ENCODE measurements around the gene POLRMT. TPM values are rescaled to one million over a fixed set of nuclear protein-coding genes. Genes with fewer than 3 reads are reported as not detected.

POLRMT gene
- total RNA-seq, 1 experiment from 2014 or later: 139 TPM

- no peak for TF ChIP-seq FOXJ3 (CRISPR knock-in tag; IDR thresholded peaks at IDR 0.05; ENCODE audit: borderline replicate concordance)
- no peak for TF ChIP-seq NR1H2 (CRISPR knock-in tag; IDR thresholded peaks at IDR 0.05)
- no peak for TF ChIP-seq STAT6 (CRISPR knock-in tag; conservative IDR thresholded peaks at IDR 0.05; ENCODE audit: low read depth)
- TF ChIP-seq AR (CRISPR knock-in tag; IDR thresholded peaks at IDR 0.05): no peak
- TF ChIP-seq CDX4 (CRISPR knock-in tag; IDR thresholded peaks at IDR 0.05; ENCODE audit: borderline replicate concordance): no peak
- no peak for TF ChIP-seq MYBL2 (CRISPR knock-in tag; IDR thresholded peaks at IDR 0.05)
- TF ChIP-seq KAT7 (CRISPR knock-in tag; IDR thresholded peaks at IDR 0.05; ENCODE audit: borderline replicate concordance): no peak
- TF ChIP-seq ATF3 (CRISPR knock-in tag; conservative IDR thresholded peaks at IDR 0.05): no peak
- TF ChIP-seq NFE2L1 (CRISPR knock-in tag; IDR thresholded peaks at IDR 0.05): no peak
These were observed 15.0 kb upstream of the POLRMT start (continued) for GRCh38 chr19:648305-648704.

GRCh38 chr19:647566-648284 lies 14.4 kb upstream of the POLRMT start:
- H3K36me3 Mint-ChIP-seq: no peaks in the 10 kb centered on the region; the same call in 1 of the 2 replicates
- H3K4me3 Mint-ChIP-seq: no peak overlapping the region
- TF ChIP-seq STAT6 (CRISPR knock-in tag; conservative IDR thresholded peaks at IDR 0.05; ENCODE audit: low read depth): no peak
- TF ChIP-seq OVOL2 (CRISPR knock-in tag; IDR thresholded peaks at IDR 0.05; ENCODE audit: borderline replicate concordance): no peak
- no peak for TF ChIP-seq CREM (CRISPR knock-in tag; IDR thresholded peaks at IDR 0.05)
- TF ChIP-seq RORB (CRISPR knock-in tag; IDR thresholded peaks at IDR 0.05): no peak
- no peak for TF ChIP-seq ERG (CRISPR knock-in tag; IDR thresholded peaks at IDR 0.05)
- no peak for TF ChIP-seq IRF2 (CRISPR knock-in tag; IDR thresholded peaks at IDR 0.05; ENCODE audit: borderline replicate concordance, low read depth)
- no peak for TF ChIP-seq ELF4 (CRISPR knock-in tag; IDR thresholded peaks at IDR 0.05; ENCODE audit: low read depth)
- TF ChIP-seq ZBTB21 (CRISPR knock-in tag; IDR thresholded peaks at IDR 0.05; ENCODE audit: borderline replicate concordance): no peak
- no peak for TF ChIP-seq NR3C1 (CRISPR knock-in tag; conservative IDR thresholded peaks at IDR 0.05; ENCODE audit: low read depth)
- TF ChIP-seq AFF4 (CRISPR knock-in tag; IDR thresholded peaks at IDR 0.05; ENCODE audit: borderline replicate concordance): no peak
- no peak for TF ChIP-seq JUN (CRISPR knock-in tag; IDR thresholded peaks at IDR 0.05)
- no peak for TF ChIP-seq CBFB (CRISPR knock-in tag; IDR thresholded peaks at IDR 0.05; ENCODE audit: low read depth)
- TF ChIP-seq MYBL2 (CRISPR knock-in tag; IDR thresholded peaks at IDR 0.05): no peak
- H3K4me1 Mint-ChIP-seq: no peaks in the 10 kb centered on the region
- H3K27me3 Mint-ChIP-seq (ENCODE audit: low read depth): no peaks in the 10 kb centered on the region
- no peak for ATAC-seq
- DNase-seq (ENCODE audit: low spot score): no peak
- ChIA-PET CTCF (no interaction called here), POLR2A (no interaction called here)
- no peak overlapping the region for H3K27ac Mint-ChIP-seq
- H3K9me3 Mint-ChIP-seq: no peaks in the 10 kb centered on the region
